Measurements from ENCODE around the gene TTC7B.

TTC7B gene

GRCh38 chr14:90614696-90615516, 201.3 kb downstream of the TTC7B start:
- no peak for DNase-seq

GRCh38 chr14:90613997-90614396, 202.2 kb downstream of the TTC7B start:
- no peak for DNase-seq

GRCh38 chr14:90613453-90613852, 202.8 kb downstream of the TTC7B start:
- no peak for DNase-seq

- no peak for DNase-seq
Measured at GRCh38 chr14:90612801-90613200, 203.4 kb downstream of the TTC7B start.

GRCh38 chr14:90611936-90612335, 204.3 kb downstream of the TTC7B start:
- DNase-seq: no peak

- DNase-seq: no peak
Measured at GRCh38 chr14:90611501-90611900, 204.7 kb downstream of the TTC7B start.

GRCh38 chr14:90610346-90611040, 205.7 kb downstream of the TTC7B start:
- no peak for DNase-seq

GRCh38 chr14:90609376-90609775, 206.9 kb downstream of the TTC7B start:
- no peak for DNase-seq

- peak; percentile 20 for DNase-seq
Measured at GRCh38 chr14:90608929-90609341, 207.3 kb downstream of the TTC7B start.

DNA sequence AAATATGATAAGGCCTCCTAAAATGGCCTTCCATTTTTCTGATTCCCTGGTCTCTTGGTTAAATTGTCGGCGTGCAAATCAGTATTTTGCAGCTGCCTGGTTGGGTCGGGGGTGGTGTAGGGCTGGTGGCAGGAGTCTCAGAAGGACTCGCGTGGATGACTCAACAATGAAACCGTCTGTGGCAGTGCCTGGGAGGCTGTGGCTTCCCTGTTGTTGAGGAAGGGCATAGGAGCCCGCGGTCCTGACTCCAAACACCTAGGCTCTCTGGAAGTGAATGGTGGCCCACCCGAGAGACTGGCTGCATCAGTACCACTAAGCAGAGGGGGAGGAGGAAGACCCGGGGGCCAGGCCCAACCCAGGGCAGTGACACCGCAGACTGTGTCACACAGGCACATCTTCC, 207.9 kb downstream of the TTC7B start:
- no peak for DNase-seq

- no peak for DNase-seq
Measured at GRCh38 chr14:90607141-90607540, 209.1 kb downstream of the TTC7B start.

GRCh38 chr14:90606434-90606833, 209.8 kb downstream of the TTC7B start:
- no peak for DNase-seq

- no peak for DNase-seq
Measured at GRCh38 chr14:90605430-90605829, 210.8 kb downstream of the TTC7B start.

- DNase-seq: no peak
Measured at GRCh38 chr14:90604356-90604755, 211.9 kb downstream of the TTC7B start.

- no peak for DNase-seq
Measured at GRCh38 chr14:90603841-90604240, 212.4 kb downstream of the TTC7B start.

- DNase-seq: no peak
Measured at GRCh38 chr14:90603336-90603735, 212.9 kb downstream of the TTC7B start.

- no peak for DNase-seq
Measured at GRCh38 chr14:90602088-90602687, 214.0 kb downstream of the TTC7B start.

- no peak for DNase-seq
Measured at GRCh38 chr14:90601563-90601962, 214.7 kb downstream of the TTC7B start.

DNA sequence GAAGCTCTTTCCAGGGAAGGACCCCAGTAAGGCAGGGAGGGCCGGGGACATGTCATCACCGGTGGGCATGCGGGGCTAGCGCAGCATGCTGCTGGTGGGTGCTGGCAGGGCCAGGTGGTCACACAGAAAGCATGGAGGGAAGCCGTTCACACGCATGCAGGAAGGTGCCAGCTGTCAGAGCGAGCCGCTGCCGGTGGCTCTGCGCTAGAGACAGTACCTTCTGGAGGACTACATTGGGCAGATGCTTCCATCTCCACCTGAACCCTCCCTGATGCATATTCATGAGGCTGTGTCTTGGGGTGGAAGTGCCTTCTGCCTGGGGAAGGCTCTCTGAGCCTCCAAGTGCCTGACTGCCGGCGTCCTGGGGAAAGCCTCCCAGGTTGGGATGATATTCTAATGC, 215.6 kb downstream of the TTC7B start:
- no peak for DNase-seq

DNA sequence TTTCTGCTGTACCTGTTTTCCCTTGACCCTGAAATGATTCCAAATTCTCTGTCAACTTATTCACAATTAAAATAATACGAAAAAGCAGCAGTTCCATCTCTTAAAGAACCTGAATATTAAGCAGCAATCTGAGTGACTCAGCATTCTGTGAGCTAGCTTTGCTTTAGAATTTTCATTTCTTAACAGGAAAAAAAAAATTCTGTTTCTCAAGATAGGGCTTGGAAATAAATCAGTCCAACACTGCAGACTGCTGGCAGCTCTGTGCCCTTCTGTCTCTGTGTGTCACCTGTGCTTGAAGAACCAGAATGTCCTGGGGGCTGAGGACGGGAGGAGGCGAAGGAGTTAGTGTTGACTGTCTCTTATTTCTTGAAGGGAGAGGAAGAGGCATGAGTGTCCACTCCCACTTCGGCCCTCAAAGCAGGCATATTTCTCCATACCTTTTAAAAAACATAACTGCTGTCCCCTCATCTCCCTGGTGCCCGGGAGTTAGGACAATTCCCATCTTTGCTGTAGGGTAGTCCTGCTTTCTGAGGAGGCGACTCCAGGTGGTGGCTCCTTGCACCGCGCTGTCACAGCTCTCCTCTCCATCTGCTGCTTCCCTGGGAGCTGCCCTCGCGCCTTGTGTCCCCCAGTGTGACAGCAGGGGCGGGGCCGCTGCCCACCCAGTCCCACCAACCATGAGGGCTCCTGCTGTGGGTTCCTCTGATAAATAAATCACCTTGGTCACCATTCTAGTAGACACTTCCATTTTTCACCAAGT, 216.3 kb downstream of the TTC7B start:
- DNase-seq: no peak

- DNase-seq: no peak
Measured at GRCh38 chr14:90599339-90599738, 216.9 kb downstream of the TTC7B start.

DNA sequence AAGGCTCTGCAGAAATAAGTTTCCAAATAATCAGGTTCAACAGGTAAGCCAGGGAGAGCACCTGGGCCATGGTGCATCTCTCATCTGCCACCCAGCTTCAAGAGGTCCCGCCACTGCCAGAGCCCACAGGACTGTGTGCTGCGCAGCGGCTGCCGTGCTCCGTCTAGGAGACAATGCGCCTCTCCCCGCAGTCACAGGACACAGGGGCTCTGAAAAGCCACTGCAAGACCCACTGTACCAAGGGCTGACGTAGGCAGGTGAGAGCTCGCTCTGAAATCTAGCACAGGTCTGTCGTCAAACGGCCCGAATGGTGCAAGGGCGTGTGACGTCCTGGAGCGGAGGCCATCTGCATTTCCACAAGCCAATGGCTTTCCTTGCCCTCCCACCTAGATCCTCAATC, 218.3 kb downstream of the TTC7B start:
- no peak for DNase-seq

GRCh38 chr14:90596733-90597132, 219.5 kb downstream of the TTC7B start:
- DNase-seq: no peak
